PFSK-1 (cell line): ENCODE data around the gene CD48.

ENCODE experiments used
- FOXP2 ChIP-seq: optimal IDR thresholded peaks from 2 replicates; pipeline ENCODE3; 2011; ENCODE audit warnings: borderline replicate concordance, control low read depth, inconsistent platforms; ENCODE audit not compliant: insufficient read depth; ENCODE audit errors: extremely low read length, extremely low read depth
- POLR2AphosphoS5 ChIP-seq: IDR thresholded peaks from 2 replicates; pipeline ENCODE4 v1.6.1; 2012; ENCODE audit warnings: low read depth, mild to moderate bottlenecking, control low read depth, low read length, moderate library complexity
- REST ChIP-seq, 2 experiments: IDR thresholded peaks; 2 replicates each; pipeline versions ENCODE4 v1.6.1 to v1.8.0; 2011 to 2012; ENCODE audit warnings: low read depth in 2 of 2, low read length in 2 of 2, control low read depth in 1 of 2, inconsistent platforms in 1 of 2, mild to moderate bottlenecking in 1 of 2, moderate library complexity in 1 of 2; ENCODE audit not compliant: insufficient read depth in 1 of 2
- SIN3A ChIP-seq: IDR thresholded peaks from 2 replicates; pipeline ENCODE4 v1.6.1; 2012; ENCODE audit warnings: mild to moderate bottlenecking, low read length, moderate library complexity, borderline replicate concordance; ENCODE audit not compliant: insufficient read depth
- TAF1 ChIP-seq: IDR thresholded peaks from 2 replicates; pipeline ENCODE4 v1.6.1; 2012; ENCODE audit warnings: low read length, control low read depth, borderline replicate concordance; ENCODE audit not compliant: insufficient read depth

CD48 gene

GRCh38 chr1:160651433-160652064 is 60.1 kb downstream of the CD48 start:
- TF ChIP-seq REST (IDR thresholded peaks at IDR 0.05; ENCODE audit: insufficient read depth in 1 of 2, low read depth in 2 of 2, low read length in 2 of 2) = no peak
- TF ChIP-seq POLR2AphosphoS5 = no peak
- no peak for TF ChIP-seq TAF1
- no peak for TF ChIP-seq FOXP2
- no peak for TF ChIP-seq SIN3A

- TF ChIP-seq POLR2AphosphoS5 (no peak), REST (IDR thresholded peaks at IDR 0.05; ENCODE audit: insufficient read depth in 1 of 2, low read depth in 2 of 2, low read length in 2 of 2) (no peak), TAF1 (no peak), SIN3A (no peak), FOXP2 (no peak)
These were observed 64.3 kb downstream of the CD48 start for GRCh38 chr1:160647329-160647720.

GRCh38 chr1:160646711-160647328 is 64.8 kb downstream of the CD48 start, which contains the start of gene SLAMF1:
Gene SLAMF1 (minus strand): TSS chr1:160647044. CDS start chr1:160646945, 99 bp downstream.
- no peak for TF ChIP-seq POLR2AphosphoS5
- TF ChIP-seq REST (IDR thresholded peaks at IDR 0.05; ENCODE audit: insufficient read depth in 1 of 2, low read depth in 2 of 2, low read length in 2 of 2) = no peak
- no peak for TF ChIP-seq FOXP2
- no peak for TF ChIP-seq SIN3A
- TF ChIP-seq TAF1 = no peak

DNA sequence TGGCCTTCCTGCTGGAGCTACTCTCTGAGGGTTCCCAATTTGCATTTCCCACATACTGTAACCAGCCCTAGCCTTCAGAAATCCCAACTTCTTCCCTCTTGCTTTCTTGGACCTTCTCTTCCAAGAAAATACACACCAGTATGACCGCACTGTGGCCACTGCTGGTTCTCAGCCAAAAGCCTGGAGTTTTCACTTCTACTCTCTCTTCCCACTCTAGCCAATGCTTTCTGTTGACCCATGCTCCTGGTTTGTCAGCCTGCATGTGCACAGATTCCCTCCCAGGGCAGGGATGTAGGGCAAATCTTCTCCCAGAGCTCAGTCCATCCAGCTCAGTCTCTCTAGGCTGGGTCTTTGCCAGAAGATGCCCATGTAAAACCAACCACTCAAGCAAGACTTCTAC is 65.4 kb downstream of the CD48 start:
- TF ChIP-seq SIN3A (no peak), FOXP2 (no peak), POLR2AphosphoS5 (no peak), REST (IDR thresholded peaks at IDR 0.05; ENCODE audit: insufficient read depth in 1 of 2, low read depth in 2 of 2, low read length in 2 of 2) (no peak), TAF1 (no peak)
